ENCODE results near the gene DUSP10.

The DUSP10 gene

GRCh38 chr1:221711656-221712055, 30.2 kb downstream of the DUSP10 start:
- no peak for FAIRE-seq

GRCh38 chr1:221711063-221711577, 30.8 kb downstream of the DUSP10 start:
- FAIRE-seq = no peak

GRCh38 chr1:221709854-221710253, 32.0 kb downstream of the DUSP10 start:
- FAIRE-seq = no peak

GRCh38 chr1:221708987-221709386, 32.9 kb downstream of the DUSP10 start:
- FAIRE-seq = peak; percentile 94

GRCh38 chr1:221708076-221708571, 33.8 kb downstream of the DUSP10 start:
- FAIRE-seq = peak; percentile 61

GRCh38 chr1:221706876-221707582, 34.9 kb downstream of the DUSP10 start:
- no peak for FAIRE-seq

GRCh38 chr1:221706191-221706590, 35.7 kb downstream of the DUSP10 start:
- FAIRE-seq = no peak

- FAIRE-seq = no peak
Measured at GRCh38 chr1:221704306-221704705, 37.6 kb downstream of the DUSP10 start.

- no peak for FAIRE-seq
Measured at GRCh38 chr1:221701570-221702186, 40.2 kb downstream of the DUSP10 start.

- FAIRE-seq = no peak
Measured at GRCh38 chr1:221700948-221701347, 40.9 kb downstream of the DUSP10 start.

- no peak for FAIRE-seq
Measured at GRCh38 chr1:221700536-221700935, 41.4 kb downstream of the DUSP10 start.

- FAIRE-seq = no peak
Measured at GRCh38 chr1:221699978-221700519, 41.8 kb downstream of the DUSP10 start.

GRCh38 chr1:221699577-221699976, 42.3 kb downstream of the DUSP10 start:
- no peak for FAIRE-seq

GRCh38 chr1:221698579-221699349, 43.1 kb downstream of the DUSP10 start:
- no peak for FAIRE-seq

GRCh38 chr1:221697923-221698425, 43.9 kb downstream of the DUSP10 start:
- no peak for FAIRE-seq

GRCh38 chr1:221696718-221697461, 45.0 kb downstream of the DUSP10 start:
- no peak for FAIRE-seq

- no peak for FAIRE-seq
Measured at GRCh38 chr1:221696027-221696426, 45.9 kb downstream of the DUSP10 start.

- no peak for FAIRE-seq
Measured at GRCh38 chr1:221695301-221695700, 46.6 kb downstream of the DUSP10 start.

- FAIRE-seq = no peak
Measured at GRCh38 chr1:221694109-221694508, 47.8 kb downstream of the DUSP10 start.

- FAIRE-seq = no peak
Measured at GRCh38 chr1:221693087-221693486, 48.8 kb downstream of the DUSP10 start.

GRCh38 chr1:221692643-221693042, 49.2 kb downstream of the DUSP10 start:
- FAIRE-seq = no peak

- FAIRE-seq = no peak
Measured at GRCh38 chr1:221691261-221691660, 50.6 kb downstream of the DUSP10 start.
